HG03039 (cell line): ENCODE results near the gene GOPC.

Experiments used
- ATAC-seq: cut with Tn5 transposase; IDR thresholded peaks from one replicate; pipeline ENCODE4 v1.9.1; 2021; ENCODE audit warnings: mild to moderate bottlenecking, moderate library complexity; ENCODE audit not compliant: unreplicated experiment

The GOPC gene

DNA sequence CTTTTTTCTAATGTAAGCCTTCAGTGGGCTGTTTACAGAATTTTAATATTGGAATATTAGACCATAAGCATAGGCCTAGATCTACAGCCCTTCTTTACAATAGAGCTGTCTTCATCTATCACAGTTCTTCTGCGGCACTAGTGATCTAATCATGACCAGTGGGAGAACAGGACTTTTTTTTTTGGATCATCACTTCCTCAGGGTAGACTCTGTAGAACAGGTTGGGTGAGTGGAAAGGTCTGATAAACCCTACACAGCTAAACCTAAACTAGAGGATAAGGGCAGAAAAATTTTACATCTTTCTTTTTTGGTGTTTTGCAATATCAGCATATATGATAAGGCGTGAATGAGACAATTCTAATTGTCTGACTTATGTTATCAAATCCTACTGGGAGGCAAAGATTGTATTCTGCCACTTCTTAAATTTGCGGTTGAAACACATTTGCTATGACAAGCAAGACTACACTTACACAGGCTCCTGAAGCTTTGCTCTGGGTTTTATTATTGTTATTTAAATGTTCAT is 52.2 kb downstream of the GOPC start:
- ATAC-seq = no peak

DNA sequence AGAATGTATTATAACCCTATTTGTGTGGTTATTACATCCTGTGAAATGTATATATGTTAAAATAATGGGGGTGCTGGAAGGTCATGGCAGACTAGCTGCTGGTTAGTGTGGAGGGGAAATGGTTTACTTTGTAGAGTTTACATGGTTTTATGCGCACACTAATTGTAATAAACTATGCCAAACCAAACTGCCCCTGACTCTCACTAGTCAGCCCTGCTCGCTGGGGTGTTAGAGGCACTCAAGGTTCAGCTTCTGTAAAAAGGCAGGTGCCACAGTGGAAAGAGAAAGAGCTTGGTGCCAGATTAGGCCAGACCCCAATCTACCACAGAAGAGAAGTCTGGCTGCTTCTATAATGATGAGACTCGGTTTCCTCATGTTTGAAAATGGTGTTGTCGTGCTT is 52.7 kb downstream of the GOPC start:
- ATAC-seq = no peak

DNA sequence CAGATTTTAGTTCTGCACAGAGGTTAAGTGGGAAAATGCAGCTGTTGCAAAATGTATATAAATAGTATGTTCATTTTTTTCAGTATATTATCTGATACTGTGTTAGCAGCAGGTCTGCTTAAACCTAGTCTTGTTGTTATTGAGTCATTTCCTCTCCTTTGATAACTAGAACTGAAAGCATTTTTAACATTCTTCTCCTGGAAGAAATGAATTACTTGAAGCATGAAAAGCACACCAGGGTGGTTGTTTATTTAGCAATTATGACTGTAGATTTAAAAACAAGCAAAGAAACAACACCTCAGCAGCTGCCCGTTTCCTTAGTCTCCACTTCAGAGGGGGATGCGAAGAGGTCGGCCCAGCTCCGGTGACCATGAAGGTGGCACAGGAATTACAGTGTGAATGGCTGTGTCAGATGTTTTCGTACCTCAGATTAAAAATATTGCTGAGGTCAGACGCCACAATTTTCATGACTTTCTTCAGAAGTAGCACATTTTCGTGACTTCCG is 53.5 kb downstream of the GOPC start:
- ATAC-seq = no peak

DNA sequence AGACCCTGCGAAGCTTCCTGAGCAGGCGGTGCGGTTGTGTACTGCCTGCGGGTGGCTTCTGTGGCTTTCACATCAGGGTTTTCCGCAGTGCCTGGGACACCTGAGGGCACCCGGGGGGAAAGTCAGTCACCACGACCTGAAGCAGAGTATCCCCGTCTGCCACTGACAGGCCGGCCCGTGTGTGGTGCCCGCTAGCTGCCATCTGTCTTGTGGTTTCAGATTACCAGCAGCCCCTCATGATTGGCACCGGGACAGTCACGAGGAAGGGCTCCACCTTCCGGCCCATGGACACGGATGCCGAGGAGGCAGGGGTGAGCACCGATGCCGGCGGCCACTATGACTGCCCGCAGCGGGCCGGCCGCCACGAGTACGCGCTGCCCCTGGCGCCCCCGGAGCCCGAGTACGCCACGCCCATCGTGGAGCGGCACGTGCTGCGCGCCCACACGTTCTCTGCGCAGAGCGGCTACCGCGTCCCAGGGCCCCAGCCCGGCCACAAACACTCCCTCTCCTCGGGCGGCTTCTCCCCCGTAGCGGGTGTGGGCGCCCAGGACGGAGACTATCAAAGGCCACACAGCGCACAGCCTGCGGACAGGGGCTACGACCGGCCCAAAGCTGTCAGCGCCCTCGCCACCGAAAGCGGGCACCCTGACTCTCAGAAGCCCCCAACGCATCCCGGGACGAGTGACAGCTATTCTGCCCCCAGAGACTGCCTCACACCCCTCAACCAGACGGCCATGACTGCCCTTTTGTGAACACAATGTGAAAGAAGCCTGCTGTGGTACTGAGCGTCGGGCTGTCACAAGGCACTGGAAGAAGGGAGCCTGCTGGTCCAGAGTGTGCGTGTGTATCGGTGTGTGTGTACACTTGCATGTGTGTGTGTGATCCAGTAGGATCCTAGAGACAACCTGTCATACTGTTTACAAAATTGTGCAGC is 54.4 kb downstream of the GOPC start:
- peak; percentile 46 for ATAC-seq

DNA sequence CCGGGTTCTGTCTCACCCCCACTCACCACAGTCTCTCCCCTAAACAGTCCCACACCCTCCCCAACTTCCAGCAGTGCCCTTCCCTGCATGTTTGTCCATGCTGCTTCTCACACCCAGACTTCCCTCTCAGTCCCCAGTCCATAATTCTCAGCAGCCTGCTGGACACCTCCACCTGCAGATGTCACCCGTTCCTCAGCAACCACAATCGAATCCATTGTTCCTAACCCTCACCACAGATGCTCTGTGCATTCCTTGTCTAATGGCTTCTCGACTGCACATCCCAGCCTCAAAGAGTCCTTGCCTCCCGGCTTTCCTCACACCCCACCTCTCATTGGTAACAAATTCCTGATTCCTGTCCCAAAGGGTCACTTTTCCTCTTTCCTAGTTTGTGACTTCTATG is 55.6 kb downstream of the GOPC start:
- no peak for ATAC-seq

DNA sequence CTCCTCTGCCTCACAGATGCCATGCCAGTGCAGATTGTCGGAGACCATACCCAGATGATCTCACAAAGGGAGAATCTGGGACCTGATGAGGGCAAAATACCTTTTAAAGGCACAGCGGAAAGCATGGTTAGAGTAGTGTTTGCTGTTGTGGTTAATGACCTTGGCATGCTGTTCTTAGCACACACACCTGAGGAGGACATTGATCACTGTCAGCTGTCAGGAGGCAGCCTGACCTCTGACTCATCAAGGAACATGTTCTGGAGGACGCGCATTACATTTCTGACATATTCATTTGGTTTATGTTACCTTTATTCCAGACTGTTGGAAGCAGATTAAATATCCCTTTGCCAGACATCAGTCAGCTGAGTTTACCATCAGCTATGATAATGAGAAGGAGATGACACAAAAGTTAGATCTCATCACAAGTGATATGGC is 57.1 kb downstream of the GOPC start:
- ATAC-seq = no peak

DNA sequence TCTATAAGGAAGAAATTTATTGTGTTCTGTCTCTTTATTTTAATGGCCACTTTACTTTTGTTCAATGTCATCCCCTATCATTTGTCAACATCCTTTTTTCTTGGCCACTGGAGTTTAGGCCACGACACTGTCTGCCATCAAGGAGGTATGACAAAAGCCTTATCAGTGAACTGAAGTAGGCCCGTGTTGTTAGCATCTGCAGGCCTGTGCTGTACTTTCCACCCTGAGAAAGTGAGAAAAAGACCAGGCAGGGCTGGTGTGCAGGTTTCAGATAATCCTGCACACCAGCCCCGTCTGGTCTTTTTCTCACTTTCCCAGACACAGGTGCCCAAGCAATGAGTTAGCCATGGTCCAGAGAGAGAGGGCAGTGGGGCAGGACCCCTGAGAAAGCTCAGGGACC is 57.6 kb downstream of the GOPC start:
- no peak for ATAC-seq

DNA sequence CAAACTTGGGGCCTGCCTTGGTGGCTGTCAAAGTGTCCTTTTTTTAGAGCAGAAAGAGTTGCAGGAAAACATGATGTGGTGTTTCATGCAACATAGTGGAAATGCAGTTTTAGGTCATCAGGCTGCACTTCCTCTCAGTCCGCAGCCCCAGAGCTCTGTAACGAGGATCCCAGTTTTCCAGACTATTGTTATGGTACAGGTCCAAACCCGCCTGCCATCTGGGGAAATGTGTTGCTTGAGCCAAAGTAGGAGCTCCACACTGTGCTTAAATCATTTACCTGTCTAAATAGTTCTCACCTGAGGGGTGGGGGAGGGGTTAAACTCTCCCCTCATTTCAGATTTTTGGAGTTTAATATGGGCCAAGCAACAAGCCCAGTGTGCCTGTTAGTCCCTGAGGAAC is 59.8 kb downstream of the GOPC start:
- no peak for ATAC-seq

DNA sequence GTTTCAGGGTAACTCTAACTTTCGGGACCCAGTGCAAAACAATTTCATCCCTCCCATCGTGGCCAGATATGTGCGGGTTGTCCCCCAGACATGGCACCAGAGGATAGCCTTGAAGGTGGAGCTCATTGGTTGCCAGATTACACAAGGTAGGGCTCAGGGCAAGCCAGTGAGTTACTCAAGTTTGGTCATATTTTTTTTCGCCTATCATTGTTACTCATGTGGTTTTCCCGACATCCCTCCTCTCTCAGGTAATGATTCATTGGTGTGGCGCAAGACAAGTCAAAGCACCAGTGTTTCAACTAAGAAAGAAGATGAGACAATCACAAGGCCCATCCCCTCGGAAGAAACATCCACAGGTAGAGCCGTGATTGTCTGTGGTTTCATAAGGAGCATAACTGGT is 61.6 kb downstream of the GOPC start:
- no peak for ATAC-seq

DNA sequence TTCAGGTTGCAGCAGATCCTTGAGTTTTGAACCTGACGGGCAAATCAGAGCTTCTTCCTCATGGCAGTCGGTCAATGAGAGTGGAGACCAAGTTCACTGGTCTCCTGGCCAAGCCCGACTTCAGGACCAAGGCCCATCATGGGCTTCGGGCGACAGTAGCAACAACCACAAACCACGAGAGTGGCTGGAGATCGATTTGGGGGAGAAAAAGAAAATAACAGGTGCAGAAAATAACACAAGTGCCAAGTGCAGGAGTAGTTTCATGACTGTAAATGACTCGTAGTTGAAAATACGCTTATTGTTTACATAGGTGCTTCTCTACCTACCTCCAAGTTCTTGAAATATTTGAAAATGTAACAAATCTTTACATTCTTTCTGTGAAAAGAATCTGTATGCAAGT is 63.7 kb downstream of the GOPC start:
- no peak for ATAC-seq

DNA sequence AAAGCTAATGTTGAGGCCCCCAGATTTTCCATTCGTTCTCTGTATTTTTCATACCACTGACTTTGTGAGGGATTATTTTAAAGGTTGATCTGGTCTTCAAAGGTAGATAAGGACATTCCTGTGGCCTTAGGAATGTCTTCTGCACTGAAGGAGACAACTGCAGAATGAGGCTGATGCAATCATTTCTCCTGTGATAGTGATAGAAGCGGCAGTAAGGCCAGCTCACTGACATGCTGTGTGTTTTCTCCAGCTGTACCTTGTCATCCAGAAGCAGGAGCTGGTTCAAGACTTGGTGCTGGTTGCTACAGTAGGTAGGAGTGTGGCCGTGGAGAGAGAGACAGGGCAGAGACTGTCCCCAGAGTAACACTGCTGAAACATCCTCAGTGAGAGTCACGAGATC is 66.0 kb downstream of the GOPC start:
- ATAC-seq = no peak

DNA sequence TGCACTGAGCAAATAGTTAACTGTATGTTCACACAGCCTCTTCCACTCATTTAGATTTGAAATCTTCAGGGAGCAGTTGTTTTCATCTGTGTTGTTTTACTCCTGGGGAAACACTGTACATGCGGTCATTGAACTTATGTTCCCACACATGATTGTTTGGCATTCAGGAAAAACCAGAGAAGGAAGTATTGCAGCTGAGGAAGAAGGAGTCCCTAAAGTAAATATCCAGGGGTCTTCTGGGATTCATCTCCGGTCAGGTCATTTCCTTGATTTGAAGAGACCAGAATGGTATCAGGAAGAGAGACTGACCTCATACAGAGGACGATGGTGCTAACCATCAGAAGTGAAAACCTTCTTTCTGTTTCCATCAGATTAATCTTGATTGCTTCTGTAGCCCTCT is 67.3 kb downstream of the GOPC start:
- ATAC-seq = no peak

DNA sequence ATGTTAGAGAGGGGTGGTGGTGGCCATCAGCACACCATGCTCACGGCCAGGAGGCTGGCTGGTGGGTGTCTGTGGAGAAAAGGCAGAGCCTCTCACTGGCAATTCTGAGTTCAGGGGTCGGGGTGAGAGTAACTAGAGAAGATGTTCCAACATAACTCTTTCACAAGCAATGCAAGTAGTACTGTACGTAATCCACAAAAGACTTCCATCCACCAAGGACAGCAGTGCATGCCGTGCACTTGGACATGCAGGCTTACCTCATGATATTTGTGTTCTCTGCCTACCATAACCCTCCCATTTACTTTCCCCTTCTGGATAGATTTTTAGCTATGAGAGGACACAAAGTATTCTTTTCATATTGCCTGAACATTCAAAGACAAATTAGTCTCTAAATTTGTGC is 68.5 kb downstream of the GOPC start:
- ATAC-seq = no peak

DNA sequence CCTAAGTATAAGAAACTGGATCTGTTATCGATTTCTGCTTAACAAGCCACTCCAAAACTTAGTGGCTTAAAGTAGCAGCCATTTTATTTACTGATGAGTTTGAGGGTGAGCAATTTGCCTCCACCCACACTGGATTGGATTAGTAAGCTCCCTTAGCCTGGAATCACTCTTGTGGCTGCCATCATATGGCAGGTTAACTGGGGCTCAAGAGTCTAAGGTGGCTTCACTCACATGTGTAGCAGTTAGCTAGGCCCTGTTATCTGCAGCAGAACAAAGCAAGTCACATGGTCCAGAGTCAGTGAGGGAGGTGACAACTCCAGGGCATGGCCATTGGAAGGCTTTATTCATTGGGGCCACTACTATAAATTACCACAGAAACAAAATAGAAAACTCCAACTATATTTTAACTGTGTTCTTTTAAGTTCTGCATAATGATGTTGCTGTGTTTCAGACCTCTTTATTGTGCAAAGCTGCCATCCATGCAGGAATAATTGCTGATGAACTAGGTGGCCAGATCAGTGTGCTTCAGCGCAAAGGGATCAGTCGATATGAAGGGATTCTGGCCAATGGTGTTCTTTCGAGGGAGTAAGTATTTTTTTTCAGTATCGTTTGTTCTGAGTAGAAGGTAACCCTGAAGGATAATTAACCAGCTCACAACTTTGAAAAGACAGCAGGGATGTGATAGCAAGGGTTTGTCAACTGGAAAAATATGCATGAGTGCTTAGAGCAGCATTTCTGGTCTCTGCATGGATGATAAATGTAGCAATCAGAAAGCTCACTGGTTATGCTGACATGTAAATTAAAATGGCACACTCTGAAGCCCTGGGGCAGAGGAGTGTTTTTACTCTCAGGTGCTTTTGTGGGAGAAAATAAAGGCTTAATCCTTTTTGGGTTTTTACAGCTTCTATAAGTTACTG is 70.2 kb downstream of the GOPC start:
- no peak for ATAC-seq

DNA sequence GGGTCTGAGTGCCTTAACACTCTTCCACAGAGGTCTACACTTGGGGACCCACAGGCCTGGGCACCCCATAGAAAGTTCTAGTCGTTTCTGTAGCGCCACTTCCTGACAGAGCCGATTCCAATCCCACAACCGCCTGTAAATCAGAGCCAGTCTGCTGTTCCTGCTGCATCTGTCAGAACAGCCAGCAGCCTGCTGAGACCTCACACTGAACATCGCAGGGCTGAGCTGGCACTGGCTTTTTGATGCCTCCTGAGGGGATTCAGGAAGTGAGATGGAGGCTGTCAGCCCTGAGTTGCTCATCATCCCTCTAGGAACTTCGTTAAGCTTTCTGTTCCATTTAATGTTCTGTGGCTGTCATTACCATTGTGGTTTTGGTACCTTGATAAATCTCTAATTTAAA is 71.0 kb downstream of the GOPC start:
- ATAC-seq = no peak

DNA sequence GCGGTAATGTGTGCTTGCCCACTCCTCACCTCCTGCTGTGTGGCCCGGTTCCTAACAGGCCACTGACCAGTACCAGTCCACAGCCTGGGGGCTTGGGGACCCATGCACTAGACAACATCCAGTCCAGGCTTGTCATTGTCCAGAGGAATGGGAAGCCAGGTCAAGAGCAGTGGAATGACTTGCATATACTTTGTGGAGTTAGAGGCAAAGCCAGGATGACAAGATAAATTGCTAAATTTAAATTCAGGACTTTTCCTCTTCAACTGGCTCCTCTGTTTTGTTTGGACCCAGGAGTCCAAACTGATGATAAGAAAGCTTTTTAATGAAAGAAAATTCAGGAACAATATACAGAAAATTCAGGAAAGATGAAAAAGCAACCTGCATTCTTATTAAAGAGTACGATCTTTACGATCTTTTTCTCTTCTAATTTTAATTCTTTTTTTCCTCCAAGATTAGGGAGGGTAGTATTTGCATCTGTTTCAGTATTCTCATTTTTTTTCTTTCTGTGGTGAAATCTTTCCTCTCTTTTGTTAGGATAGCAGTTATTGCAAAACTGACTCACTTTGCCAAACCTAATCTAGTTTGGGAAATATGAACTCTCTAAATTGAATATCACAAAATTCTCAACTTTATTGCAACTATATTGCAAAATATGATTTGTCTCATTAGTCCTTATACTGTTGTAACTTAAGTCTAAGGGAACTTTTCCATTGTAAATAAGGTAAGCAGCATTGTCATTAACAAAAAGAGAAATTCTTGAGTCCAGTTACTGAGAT is 71.7 kb downstream of the GOPC start:
- ATAC-seq = no peak

DNA sequence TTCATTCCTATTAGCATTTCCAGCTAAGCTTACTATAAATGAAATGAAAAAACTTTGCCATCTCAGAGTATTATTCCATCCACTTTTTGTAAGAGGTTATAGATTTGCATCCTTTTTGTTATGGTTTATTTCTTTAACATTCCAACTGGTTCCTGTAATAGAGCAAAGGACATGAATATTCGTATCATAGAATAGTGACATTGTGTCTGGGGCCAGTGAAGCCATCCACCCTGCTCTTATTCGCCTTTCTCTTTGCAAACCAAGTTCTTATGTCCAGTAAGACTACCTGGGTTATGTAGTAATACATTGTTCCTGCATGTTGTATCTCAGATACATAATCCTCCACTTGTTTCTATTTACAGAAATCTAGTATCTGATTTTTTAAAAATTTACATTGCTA is 76.7 kb downstream of the GOPC start:
- no peak for ATAC-seq

DNA sequence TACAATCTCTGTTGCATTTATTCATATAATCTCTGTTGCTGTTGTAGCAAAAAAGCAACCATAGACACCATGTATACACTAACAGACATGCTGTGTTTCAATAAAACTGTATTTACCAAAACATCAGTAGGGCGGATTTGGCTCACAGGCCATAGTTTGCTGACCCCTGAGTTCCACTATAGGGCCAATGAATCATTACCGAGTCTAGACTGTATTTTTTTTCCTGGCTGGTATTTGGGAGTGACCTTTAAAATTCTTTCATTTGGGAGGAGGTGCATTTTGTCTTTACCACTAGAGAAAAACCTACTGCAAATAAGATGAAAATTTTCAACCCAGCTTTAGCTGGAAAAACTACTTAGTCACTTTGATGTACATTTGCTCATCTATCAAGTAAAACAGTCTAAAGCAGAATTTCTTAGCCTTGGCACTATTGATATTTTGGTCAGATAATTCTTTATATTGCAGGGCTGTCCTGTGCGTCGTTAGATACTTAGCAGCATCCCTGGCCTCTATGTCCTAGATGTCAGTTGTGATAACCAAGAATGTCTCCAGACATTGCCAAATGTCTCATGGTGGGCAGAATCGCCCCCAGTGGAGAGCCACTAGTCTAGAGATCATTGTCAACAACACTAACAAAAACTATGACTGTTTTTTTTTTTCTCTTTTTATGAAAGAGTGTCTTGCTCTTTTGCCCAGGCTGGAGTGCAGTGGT is 80.4 kb downstream of the GOPC start:
- no peak for ATAC-seq

DNA sequence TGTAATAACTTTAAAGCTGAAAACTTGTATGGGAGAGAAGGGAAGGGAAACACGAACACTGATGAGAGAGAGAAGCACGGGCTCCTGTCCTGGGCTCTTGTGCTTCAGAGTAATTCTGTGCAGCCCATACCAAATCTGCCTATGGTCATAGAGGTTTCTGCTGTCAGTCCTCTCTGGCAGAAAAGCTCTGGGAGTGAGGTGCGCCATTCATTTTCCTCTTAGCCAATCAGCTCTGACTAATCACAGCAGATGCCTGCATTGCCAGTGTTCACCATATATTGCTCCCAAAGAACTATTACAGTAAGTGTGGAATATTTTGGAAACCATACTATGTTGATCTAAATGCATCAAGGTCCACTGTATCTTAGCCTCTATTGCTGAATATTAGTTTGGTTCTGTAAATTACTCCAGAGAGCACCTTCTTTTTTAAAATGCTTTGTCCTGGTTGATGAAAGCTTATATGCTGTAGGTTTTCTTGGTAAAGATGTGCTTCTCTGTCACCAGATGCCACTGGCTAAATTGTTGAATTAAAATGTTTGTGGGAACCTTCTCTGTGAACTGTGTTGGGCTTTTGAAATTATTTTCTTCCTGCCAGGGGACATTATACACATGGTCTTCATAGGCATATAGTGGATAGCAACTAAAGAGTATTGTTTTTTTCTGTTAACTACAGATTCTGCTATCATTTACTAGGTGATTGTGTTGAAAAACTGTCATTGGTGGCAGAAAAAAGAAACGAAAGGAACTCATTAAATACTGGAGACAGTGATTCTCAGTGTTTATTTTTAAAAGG is 81.5 kb downstream of the GOPC start:
- no peak for ATAC-seq
